SU-DHL-6 (cell line): Measurements from ENCODE around the gene GOLGA3.
"Not testable (repeated sequence)": the region's sequence is repeated elsewhere in the genome, so short reads cannot be mapped to it uniquely, and the experiment has no call there.

ENCODE experiments used
- CTCF ChIP-seq: fragments of 200-600 bp; sonication (generic); IDR thresholded peaks from one replicate; pipeline ENCODE4 v1.5.1; 2017; ENCODE audit warnings: antibody characterized with exemption, mild to moderate bottlenecking, low read length, moderate library complexity; ENCODE audit not compliant: insufficient read depth, poor library complexity, severe bottlenecking
- EZH2phosphoT487 ChIP-seq: fragments of 200-600 bp; sonication (generic), shearing (Covaris generic); conservative IDR thresholded peaks from 2 replicates; pipeline ENCODE4 v1.6.1; 2018; ENCODE audit warnings: mild to moderate bottlenecking, antibody characterized with exemption, low read length, moderate library complexity, mixed read lengths

DNA sequence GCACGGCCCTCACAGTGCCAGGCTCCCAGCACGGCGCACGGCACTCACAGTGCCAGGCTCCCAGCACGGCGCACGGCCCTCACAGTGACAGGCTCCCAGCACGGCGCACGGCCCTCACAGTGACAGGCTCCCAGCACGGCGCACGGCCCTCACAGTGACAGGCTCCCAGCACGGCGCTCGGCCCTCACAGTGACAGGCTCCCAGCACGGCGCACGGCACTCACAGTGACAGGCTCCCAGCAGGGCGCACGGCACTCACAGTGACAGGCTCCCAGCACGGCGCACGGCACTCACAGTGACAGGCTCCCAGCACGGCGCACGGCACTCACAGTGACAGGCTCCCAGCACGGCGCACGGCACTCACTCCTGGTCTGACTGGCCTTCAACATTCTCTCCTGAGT is 7.6 kb upstream of the GOLGA3 start:
- TF ChIP-seq CTCF, EZH2phosphoT487: not testable (repeated sequence)
